ENCODE data around the gene SLC35E3. TPM values are rescaled to one million over a fixed set of nuclear protein-coding genes. Genes with fewer than 3 reads are reported as not detected.
"Not testable (repeated sequence)": the region's sequence is repeated elsewhere in the genome, so short reads cannot be mapped to it uniquely, and the experiment has no call there.

The SLC35E3 gene
- total RNA-seq, 2 experiments from 2014 or later, result 26.6 to 39.1 TPM

GRCh38 chr12:68815928-68816800, 70.2 kb downstream of the SLC35E3 start:
- Histone ChIP-seq H3K79me2 (ENCODE audit: insufficient read depth, low read depth, low read length) (peaks cover 98% of the 10 kb centered on the region), H3K9me3 (ENCODE audit: low read length) (no peaks in the 10 kb centered on the region), H3K4me1 (ENCODE audit: insufficient read depth, low read length, poor library complexity, severe bottlenecking) (peaks cover 50% of the 10 kb centered on the region), H2AFZ (ENCODE audit: low read length) (no peak overlapping the region), H3K4me3 (ENCODE audit: low read depth, low read length, poor library complexity, severe bottlenecking) (no peak overlapping the region), H3K4me2 (ENCODE audit: low read length) (no peak overlapping the region), H3K36me3 (ENCODE audit: insufficient read depth, low read length) (peaks cover 95% of the 10 kb centered on the region), H3K27ac (ENCODE audit: low read depth, low read length, poor library complexity, severe bottlenecking) (no peak overlapping the region), H3K9me2 (ENCODE audit: insufficient read depth, low read length) (no peaks in the 10 kb centered on the region), H4K20me1 (ENCODE audit: insufficient read depth, low read length) (peaks cover 44% of the 10 kb centered on the region)
- BruUV-seq (replicated peaks), result no TSS peak
- no peak for DNase-seq (ENCODE audit: low spot score)
- POLR2A ChIA-PET, result interaction anchor here (0.6 to 1.6 kb wide), 13 partner anchors 8 to 968 kb away, joined by 3 to 7 read pairs (median 4); partner anchors contain the start of gene MDM2
- TF ChIP-seq EZH2phosphoT487 (IDR thresholded peaks at IDR 0.05; ENCODE audit: borderline replicate concordance, low read depth, low read length) (no peak), CTCF (conservative IDR thresholded peaks at IDR 0.05; ENCODE audit: low read length) (no peak)
- intact Hi-C loops (cut with micrococcal nuclease; ENCODE audit: unreplicated experiment), result no loop called here
- CTCF ChIA-PET (ENCODE audit: unreplicated experiment), result interaction anchor here (0.6 kb wide), 1 partner anchor 457 kb away, joined by 3 read pairs; no protein-coding TSS in a partner anchor

DNA sequence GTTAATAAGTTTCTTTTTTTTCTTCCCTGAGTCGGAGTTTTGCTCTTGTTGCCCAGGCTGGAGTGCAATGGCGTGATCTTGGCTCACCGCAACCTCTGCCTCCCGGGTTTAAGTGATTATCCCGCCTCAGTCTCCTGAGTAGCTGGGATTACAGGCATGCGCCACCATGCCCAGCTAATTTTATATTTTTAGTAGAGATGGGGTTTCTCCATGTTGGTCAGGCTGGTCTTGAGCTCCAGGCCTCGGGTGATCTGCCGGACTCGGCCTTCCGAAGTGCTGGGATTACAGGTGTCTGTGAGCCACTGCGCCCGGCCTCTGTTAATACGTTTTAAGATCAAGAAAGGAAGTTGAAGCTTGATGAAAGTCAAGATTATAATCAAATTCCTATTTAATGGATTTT, 73.5 kb downstream of the SLC35E3 start:
- H3K27ac ChIP-seq (ENCODE audit: low read depth, low read length, poor library complexity, severe bottlenecking); H3K4me2 ChIP-seq (ENCODE audit: low read length); BruUV-seq (replicated peaks); H2AFZ ChIP-seq (ENCODE audit: low read length); intact Hi-C loops (cut with micrococcal nuclease; ENCODE audit: unreplicated experiment); DNase-seq (ENCODE audit: low spot score); H3K4me3 ChIP-seq (ENCODE audit: low read depth, low read length, poor library complexity, severe bottlenecking); H3K9me2 ChIP-seq (ENCODE audit: insufficient read depth, low read length); CTCF ChIA-PET (ENCODE audit: unreplicated experiment); H3K9me3 ChIP-seq (ENCODE audit: low read length): not testable (repeated sequence)
- Histone ChIP-seq H3K36me3 (ENCODE audit: insufficient read depth, low read length) (peaks cover 97% of the 10 kb centered on the region), H3K4me1 (ENCODE audit: insufficient read depth, low read length, poor library complexity, severe bottlenecking) (peaks cover 19% of the 10 kb centered on the region), H3K79me2 (ENCODE audit: insufficient read depth, low read depth, low read length) (peaks cover 98% of the 10 kb centered on the region), H4K20me1 (ENCODE audit: insufficient read depth, low read length) (peaks cover 56% of the 10 kb centered on the region)
- POLR2A ChIA-PET, result interaction anchor here (0.6 to 1.9 kb wide), 7 partner anchors 9 to 54 kb away, joined by 3 to 7 read pairs (median 3); no protein-coding TSS in a partner anchor

DNA sequence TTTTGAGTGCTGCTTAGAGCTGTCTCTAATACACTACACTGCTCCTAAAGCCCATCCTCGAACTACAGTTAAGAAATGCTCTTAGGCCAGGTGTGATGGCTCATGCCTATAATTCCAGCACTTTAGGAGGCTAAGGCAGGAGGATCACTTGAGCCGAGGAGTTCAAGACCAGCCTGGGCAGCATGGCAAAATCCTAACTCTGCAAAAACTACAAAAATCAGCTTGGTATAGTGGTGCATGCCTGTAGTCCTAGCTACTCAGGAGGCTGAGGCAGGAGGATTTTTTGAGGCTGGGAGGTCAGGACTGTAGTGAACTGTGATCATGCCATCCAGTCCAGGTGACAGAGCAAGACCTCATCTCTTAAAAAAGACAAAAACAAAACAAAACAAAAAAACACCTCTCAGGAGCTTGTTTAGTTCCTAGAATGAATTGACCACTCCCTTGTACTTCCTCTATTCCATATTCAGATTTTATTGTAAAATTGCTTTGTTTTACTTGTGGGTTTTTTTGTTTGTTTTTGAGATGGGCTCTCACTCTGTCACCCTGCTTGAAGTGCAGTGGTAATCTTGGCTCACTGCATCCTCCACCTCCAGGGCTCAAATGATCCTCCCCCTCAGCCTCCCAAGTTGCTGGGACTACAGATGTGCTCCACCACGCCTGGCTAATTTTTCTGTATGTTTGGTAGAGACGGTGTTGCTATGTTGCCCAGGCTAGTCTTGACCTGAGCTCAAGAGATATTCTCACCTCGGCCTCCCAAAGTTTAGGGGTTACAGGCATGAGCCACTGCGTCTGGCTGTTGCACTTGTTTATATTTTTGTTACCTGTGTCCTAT, 75.6 kb downstream of the SLC35E3 start:
- peaks cover 97% of the 10 kb centered on the region for H3K36me3 ChIP-seq (ENCODE audit: insufficient read depth, low read length)
- H3K27ac ChIP-seq (ENCODE audit: low read depth, low read length, poor library complexity, severe bottlenecking), result no peak overlapping the region
- TF ChIP-seq CTCF (conservative IDR thresholded peaks at IDR 0.05; ENCODE audit: low read length) (no peak), EZH2phosphoT487 (IDR thresholded peaks at IDR 0.05; ENCODE audit: borderline replicate concordance, low read depth, low read length) (no peak)
- peaks cover 6% of the 10 kb centered on the region for H3K4me1 ChIP-seq (ENCODE audit: insufficient read depth, low read length, poor library complexity, severe bottlenecking)
- no peaks in the 10 kb centered on the region for H3K9me2 ChIP-seq (ENCODE audit: insufficient read depth, low read length)
- no peak overlapping the region for H3K4me2 ChIP-seq (ENCODE audit: low read length)
- H3K79me2 ChIP-seq (ENCODE audit: insufficient read depth, low read depth, low read length), result peaks cover 89% of the 10 kb centered on the region
- H3K4me3 ChIP-seq (ENCODE audit: low read depth, low read length, poor library complexity, severe bottlenecking), result no peak overlapping the region
- no peak overlapping the region for H2AFZ ChIP-seq (ENCODE audit: low read length)
- no TSS peak for BruUV-seq (replicated peaks)
- no peak for DNase-seq (ENCODE audit: low spot score)
- ChIA-PET CTCF (ENCODE audit: unreplicated experiment) (no interaction called here), POLR2A (interaction anchor here (0.6 to 1.8 kb wide), 9 partner anchors 8 to 15 kb away, joined by 3 to 5 read pairs (median 4); no protein-coding TSS in a partner anchor)
- no peaks in the 10 kb centered on the region for H3K9me3 ChIP-seq (ENCODE audit: low read length)
- peaks cover 47% of the 10 kb centered on the region for H4K20me1 ChIP-seq (ENCODE audit: insufficient read depth, low read length)
- intact Hi-C loops (cut with micrococcal nuclease; ENCODE audit: unreplicated experiment), result no loop called here
